Activated B cell treated with CpG ODN at 0.5 μM for 24 hours (primary cell): ENCODE data around the gene CDH12. TPM values are rescaled to one million over a fixed set of nuclear protein-coding genes. Genes with fewer than 3 reads are reported as not detected.
"Not testable (repeated sequence)": the region's sequence is repeated elsewhere in the genome, so short reads cannot be mapped to it uniquely, and the experiment has no call there.

Source experiments
- ATAC-seq: fragments of 200-7000 bp; cut with Tn5 transposase; one replicate; pipeline ENCODE4 v1.10.0; 2021; ENCODE audit warnings: low read depth, mild to moderate bottlenecking, moderate library complexity
- CTCF ChIA-PET: fragments of 350-600 bp; sonication (Branson Sonifier 250); formaldehyde crosslinking; loops from one replicate; lab custom pipeline; 2021; ENCODE audit warnings: antibody characterized with exemption; lab: Charles Lee
- POLR2A ChIA-PET: fragments of 350-600 bp; sonication (Branson Sonifier 250); formaldehyde crosslinking; loops from one replicate; lab custom pipeline; 2021; ENCODE audit warnings: antibody characterized with exemption; lab: Charles Lee
- DNase-seq: peaks from one replicate; pipeline ENCODE4 v3.0.0; 2022
- H3K27ac Mint-ChIP-seq: one replicate; pipeline ENCODE4 v1.8.0; 2020; ENCODE audit warnings: mixed read lengths
- H3K27me3 Mint-ChIP-seq: one replicate; pipeline ENCODE4 v1.8.0; 2021; ENCODE audit warnings: mixed read lengths
- H3K36me3 Mint-ChIP-seq: one replicate; pipeline ENCODE4 v1.8.0; 2021; ENCODE audit warnings: low read depth, mixed read lengths
- H3K4me1 Mint-ChIP-seq: one replicate; pipeline ENCODE4 v1.8.0; 2021; ENCODE audit warnings: mixed read lengths
- H3K4me3 Mint-ChIP-seq: one replicate; pipeline ENCODE4 v1.8.0; 2020; ENCODE audit warnings: mild to moderate bottlenecking, mixed read lengths
- H3K9me3 Mint-ChIP-seq: one replicate; pipeline ENCODE4 v1.8.0; 2020; ENCODE audit warnings: mixed read lengths
- CTCF ChIP-seq: fragments of 200-600 bp; IDR thresholded peaks from one replicate; pipeline ENCODE4 v1.8.0; 2022; ENCODE audit warnings: antibody characterized with exemption, mild to moderate bottlenecking
- intact Hi-C: fragments of 100-400 bp; cut with micrococcal nuclease; formaldehyde crosslinking; loops from one replicate; pipeline ENCODE4 v1.15.1; 2024
- total RNA-seq: library from RNA; stranded (reverse); gene quantifications from 2 replicates; pipeline ENCODE4 v1.2.3, GENCODE V29; 2022

CDH12 gene
- total RNA-seq, 1 donor from 2014 or later: not detected

- no peak for DNase-seq
- no peak for TF ChIP-seq CTCF
- no peaks in the 10 kb centered on the region for H3K36me3 Mint-ChIP-seq
- peaks cover 2% of the 10 kb centered on the region for H3K9me3 Mint-ChIP-seq
- POLR2A ChIA-PET: no interaction called here
- H3K27ac Mint-ChIP-seq: no peak overlapping the region
- no peaks in the 10 kb centered on the region for H3K27me3 Mint-ChIP-seq
- ATAC-seq: no peak
- CTCF ChIA-PET: no interaction called here
- no peak overlapping the region for H3K4me3 Mint-ChIP-seq
- H3K4me1 Mint-ChIP-seq: no peaks in the 10 kb centered on the region
- intact Hi-C loops: no loop called here
Observed at GRCh38 chr5:22541037-22541436, 312.1 kb downstream of the CDH12 start.

- Mint-ChIP-seq H3K9me3 (peaks cover 2% of the 10 kb centered on the region), H3K36me3 (no peaks in the 10 kb centered on the region), H3K27me3 (no peaks in the 10 kb centered on the region), H3K4me1 (no peaks in the 10 kb centered on the region), H3K4me3 (no peak overlapping the region), H3K27ac (no peak overlapping the region)
- DNase-seq (no peak), ATAC-seq (no peak)
- intact Hi-C loops: no loop called here
- ChIA-PET CTCF (no interaction called here), POLR2A (no interaction called here)
- no peak for TF ChIP-seq CTCF
Observed at GRCh38 chr5:22539762-22540161, 313.4 kb downstream of the CDH12 start.

GRCh38 chr5:22531986-22532385, 321.2 kb downstream of the CDH12 start:
- DNase-seq (no peak), ATAC-seq (no peak)
- H3K4me3 Mint-ChIP-seq: no peak overlapping the region
- no peaks in the 10 kb centered on the region for H3K4me1 Mint-ChIP-seq
- intact Hi-C loops: no loop called here
- no peak overlapping the region for H3K27ac Mint-ChIP-seq
- no peak for TF ChIP-seq CTCF
- ChIA-PET POLR2A (no interaction called here), CTCF (no interaction called here)
- H3K36me3 Mint-ChIP-seq: no peaks in the 10 kb centered on the region
- H3K27me3 Mint-ChIP-seq: no peaks in the 10 kb centered on the region
- H3K9me3 Mint-ChIP-seq: no peaks in the 10 kb centered on the region

- ChIA-PET CTCF (no interaction called here), POLR2A (no interaction called here)
- no peak overlapping the region for H3K27ac Mint-ChIP-seq
- DNase-seq (no peak), ATAC-seq (no peak)
- H3K4me1 Mint-ChIP-seq: no peaks in the 10 kb centered on the region
- TF ChIP-seq CTCF: no peak
- no peak overlapping the region for H3K4me3 Mint-ChIP-seq
- intact Hi-C loops: no loop called here
- peaks cover 6% of the 10 kb centered on the region for H3K9me3 Mint-ChIP-seq
- H3K27me3 Mint-ChIP-seq: no peaks in the 10 kb centered on the region
- H3K36me3 Mint-ChIP-seq: no peaks in the 10 kb centered on the region
Observed at GRCh38 chr5:22521521-22521920, 331.6 kb downstream of the CDH12 start.

- H3K27ac Mint-ChIP-seq, H3K4me1 Mint-ChIP-seq, H3K4me3 Mint-ChIP-seq, DNase-seq, intact Hi-C loops, H3K27me3 Mint-ChIP-seq, H3K9me3 Mint-ChIP-seq, ATAC-seq, H3K36me3 Mint-ChIP-seq, POLR2A ChIA-PET, CTCF ChIA-PET: not testable (repeated sequence)
Observed at GRCh38 chr5:22516497-22516896, 336.6 kb downstream of the CDH12 start.

DNA sequence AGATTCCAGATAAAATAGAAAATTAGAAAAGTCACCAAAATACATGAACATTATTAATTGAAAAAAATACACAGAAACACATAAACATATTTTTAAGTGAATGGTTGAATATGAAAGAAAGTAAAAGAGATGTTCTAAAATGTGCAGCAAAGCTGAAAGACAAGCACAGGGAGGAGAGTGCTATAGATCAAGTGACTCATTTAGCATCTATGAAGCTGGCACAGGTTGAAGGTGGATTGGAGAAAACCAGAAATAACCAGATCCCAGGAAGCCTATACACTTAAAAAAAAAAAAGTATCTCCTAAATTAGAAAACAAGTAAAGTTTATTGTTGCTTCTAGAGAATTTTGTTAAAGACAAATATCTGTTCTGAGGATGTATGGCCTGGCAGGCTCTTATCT, 338.9 kb downstream of the CDH12 start:
- intact Hi-C loops: no loop called here
- CTCF ChIA-PET: no interaction called here
- no peaks in the 10 kb centered on the region for H3K4me1 Mint-ChIP-seq
- ATAC-seq: no peak
- H3K9me3 Mint-ChIP-seq: peaks cover 2% of the 10 kb centered on the region
- H3K36me3 Mint-ChIP-seq: no peaks in the 10 kb centered on the region
- POLR2A ChIA-PET: no interaction called here
- no peaks in the 10 kb centered on the region for H3K27me3 Mint-ChIP-seq
- H3K4me3 Mint-ChIP-seq: no peak overlapping the region
- no peak for TF ChIP-seq CTCF
- no peak for DNase-seq
- no peak overlapping the region for H3K27ac Mint-ChIP-seq
